ENCODE results near the gene CHIT1.
"Not testable (repeated sequence)": the region's sequence is repeated elsewhere in the genome, so short reads cannot be mapped to it uniquely, and the experiment has no call there.

- TF ChIP-seq MLLT1 (IDR thresholded peaks at IDR 0.05); HOMEZ (CRISPR knock-in tag; IDR thresholded peaks at IDR 0.05): not testable (repeated sequence)
These were observed 36.7 kb upstream of the CHIT1 start for GRCh38 chr1:203266140-203266539.
